CD4-positive, alpha-beta T cell treated with Interleukin-6 for 4 hours (primary cell): ENCODE results near the gene SLAIN1.

Experiments
- DNase-seq: peaks from one replicate; pipeline ENCODE4 v3.0.0-alpha.2; 2020; ENCODE audit warnings: mixed read lengths

Gene SLAIN1

GRCh38 chr13:77752512-77753069, 55.1 kb downstream of the SLAIN1 start:
- DNase-seq: no peak

DNA sequence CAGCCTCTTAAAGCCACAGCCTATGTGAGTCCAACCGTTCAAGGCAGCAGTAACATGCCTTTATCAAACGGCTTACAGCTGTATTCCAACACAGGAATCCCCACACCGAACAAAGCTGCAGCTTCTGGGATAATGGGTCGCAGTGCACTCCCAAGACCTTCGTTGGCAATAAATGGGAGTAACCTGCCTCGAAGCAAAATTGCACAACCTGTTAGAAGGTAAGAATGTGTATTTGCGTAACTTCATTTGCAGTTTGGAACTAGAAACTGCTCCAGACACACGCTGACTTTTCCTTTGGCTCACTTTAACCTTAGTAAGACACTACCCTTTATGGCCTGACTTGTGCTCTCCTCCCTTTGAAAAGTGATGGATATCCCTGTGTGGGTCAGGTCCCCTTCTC, 63.4 kb downstream of the SLAIN1 start:
- DNase-seq: no peak

DNA sequence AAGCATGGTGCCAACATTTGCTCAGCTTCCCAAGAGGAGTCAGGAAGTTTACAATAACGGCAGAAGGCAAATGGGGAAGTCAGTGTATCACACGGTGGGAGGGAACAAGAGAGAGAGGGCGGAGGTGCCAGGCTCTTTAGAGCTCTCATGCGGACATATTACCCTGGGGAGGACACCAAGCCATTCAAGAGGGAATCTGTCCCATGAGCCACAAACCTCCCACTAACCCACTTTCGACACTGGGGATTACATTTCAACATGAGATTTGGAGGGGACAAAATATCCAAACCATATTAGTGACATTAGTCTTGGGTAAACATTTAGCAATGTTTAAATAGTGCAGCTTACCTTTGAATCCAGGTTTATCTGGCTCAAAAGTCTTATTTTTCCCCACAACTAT, 69.9 kb downstream of the SLAIN1 start:
- DNase-seq: no peak

DNA sequence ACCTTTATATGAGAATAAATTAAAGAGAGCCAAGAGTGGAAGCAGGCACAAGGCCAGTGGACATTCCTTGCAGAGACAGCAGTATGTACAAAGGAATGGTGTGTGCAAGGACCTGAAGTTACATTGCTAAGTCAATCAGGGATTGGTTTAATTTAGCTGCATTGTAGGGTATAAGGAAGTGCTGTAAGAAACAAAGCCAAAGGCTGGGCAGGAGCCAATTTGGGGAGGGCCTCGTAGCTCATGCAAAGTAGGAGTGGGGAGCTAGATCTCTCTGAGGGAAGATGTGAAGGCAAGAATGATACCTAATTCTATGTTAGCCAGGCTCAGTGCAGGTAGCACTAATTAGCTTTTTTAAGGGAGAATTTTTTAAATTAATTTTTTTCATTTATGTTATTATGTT, 76.7 kb downstream of the SLAIN1 start:
- no peak for DNase-seq

DNA sequence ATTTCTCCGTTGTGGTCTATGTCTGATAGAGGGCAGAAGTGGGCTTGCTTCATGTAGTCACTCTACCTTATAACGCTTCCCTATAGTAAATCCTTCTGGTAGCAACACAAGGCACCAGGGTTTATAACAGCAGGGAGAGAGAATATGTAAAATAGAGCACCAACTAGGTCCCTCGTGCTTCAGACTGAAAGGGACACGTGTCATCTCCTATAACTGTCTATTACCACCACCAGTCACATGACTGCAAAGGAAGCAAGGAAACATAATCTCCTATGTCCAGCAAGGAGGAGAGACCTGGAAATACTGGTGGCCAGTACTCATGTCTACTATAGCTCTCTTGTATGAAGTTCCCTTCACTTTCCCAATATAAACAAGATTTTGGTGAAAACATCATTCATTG, 79.2 kb downstream of the SLAIN1 start:
- no peak for DNase-seq

- peak; percentile 18 for DNase-seq
Observed at GRCh38 chr13:77779552-77780272, 82.2 kb downstream of the SLAIN1 start.

DNA sequence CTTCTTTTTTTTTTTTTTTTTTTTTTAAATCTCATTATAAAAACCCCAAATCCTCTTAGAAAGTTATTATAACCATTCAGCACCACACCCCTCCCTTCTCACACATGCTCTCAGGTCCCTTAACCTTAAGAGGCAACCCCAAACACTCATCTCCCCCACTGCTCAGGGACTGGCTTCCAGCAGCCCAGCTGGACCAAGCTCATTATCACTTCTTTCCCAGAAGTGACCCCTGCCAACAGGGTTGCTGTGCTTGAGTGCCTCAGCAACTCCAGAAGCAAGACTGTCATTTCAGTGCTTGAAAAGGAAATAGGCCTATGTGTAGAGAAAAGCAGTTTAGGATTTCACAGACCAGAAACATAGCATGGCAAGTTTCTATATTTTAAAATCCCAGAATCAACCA, 84.3 kb downstream of the SLAIN1 start:
- no peak for DNase-seq

- DNase-seq: no peak
Observed at GRCh38 chr13:77784515-77784914, 87.0 kb downstream of the SLAIN1 start.

DNA sequence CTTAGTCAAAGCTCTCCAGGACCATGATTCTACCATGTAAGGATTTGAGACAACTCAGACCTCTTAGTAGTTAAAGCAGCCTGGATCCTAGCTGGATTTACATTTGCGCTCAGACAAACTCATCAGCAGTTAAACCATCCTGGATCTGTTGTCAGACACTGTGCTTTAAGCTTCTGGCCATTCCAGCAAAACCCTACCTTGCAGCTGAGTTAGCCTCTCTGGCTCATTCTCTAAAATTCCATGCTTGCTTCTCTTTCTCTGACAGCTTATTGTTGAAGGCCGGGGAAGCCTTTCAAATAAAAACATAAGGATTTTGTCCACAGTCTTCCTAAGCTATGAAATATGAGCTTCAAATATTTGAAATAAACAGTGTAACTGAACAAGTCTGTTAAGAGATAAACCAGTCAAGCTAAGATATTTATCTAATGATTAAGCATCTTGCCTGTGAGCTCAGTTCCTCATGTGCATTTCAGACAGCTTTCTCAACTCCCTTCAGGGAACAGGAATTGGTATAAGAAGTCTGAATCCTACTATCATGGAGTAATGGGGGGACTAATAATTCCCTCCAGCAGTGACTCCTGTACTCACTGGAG, 89.3 kb downstream of the SLAIN1 start:
- no peak for DNase-seq

DNA sequence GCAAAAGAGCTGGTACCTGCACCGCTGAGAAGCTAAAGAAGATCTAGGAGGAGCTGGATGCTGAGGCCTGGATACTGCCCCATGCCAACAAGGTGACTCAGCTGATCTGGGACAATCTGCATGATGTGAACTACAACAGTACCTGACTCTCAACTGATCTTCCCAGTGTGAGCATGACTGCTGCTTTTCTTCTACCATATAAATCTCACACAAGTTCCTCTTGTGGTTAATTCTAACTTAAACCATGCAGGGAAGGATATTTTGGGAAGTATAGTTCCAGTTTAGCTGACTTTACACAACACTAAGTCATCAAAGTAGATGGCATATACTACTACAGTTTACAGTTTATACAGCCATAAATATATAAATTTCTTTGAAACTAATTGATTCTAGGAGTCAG, 91.9 kb downstream of the SLAIN1 start:
- DNase-seq: no peak

GRCh38 chr13:77800219-77800618, 102.7 kb downstream of the SLAIN1 start:
- DNase-seq: no peak

DNA sequence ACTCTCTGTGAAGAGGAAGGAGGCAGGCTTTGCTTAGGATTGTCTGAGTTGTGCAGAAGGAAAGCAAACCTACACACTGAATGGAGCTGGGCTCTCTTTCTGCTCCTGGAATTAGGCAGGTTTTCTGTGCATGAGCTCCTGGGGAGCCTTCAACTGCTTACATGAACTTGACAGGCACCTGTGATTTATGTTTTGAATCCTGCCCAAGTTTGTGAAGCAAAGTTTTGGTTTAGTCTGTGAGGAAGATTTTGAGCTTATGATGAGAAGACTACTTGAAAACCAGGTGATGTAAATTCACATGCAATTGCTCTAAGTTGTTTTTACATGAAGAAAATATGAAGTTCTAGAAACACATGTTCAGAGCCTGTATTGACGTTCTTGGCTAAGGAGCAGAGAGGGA, 109.0 kb downstream of the SLAIN1 start:
- no peak for DNase-seq

DNA sequence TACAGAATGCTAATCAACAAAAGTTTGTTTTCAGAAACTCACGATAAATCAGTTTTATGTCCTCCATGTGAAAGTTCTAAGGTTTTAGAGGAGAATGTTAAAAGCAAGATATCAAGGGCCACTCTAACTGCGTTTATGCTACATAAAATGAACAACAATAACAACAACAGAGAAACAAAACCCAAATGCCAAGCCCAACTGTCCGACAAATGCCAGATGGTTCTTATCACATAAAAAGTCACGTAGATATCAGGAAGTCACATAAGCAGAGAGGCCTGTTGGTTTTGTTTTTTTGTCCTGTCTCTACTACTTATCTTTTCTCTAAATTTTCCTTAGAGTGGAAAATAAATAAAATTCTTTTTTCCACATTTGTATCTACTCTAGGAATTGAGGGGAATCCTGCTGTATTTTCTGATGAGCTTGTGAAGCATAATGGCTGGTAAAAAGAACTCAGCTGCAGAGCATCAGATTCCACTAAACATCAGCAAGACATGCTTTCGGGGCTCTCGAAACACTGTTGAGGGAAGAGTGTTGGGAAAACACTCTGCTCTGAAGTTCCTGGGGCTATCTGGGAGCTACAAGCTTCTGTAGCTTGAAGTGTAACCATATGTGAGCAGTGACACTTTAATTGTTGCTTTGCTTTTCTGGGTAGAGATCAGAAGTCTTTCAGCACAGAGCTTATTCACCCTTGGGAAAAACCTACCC, 110.1 kb downstream of the SLAIN1 start:
- DNase-seq: no peak

- no peak for DNase-seq
Observed at GRCh38 chr13:77810430-77810829, 112.9 kb downstream of the SLAIN1 start.

GRCh38 chr13:77810878-77811277, 113.4 kb downstream of the SLAIN1 start:
- no peak for DNase-seq

GRCh38 chr13:77811381-77811780, 113.9 kb downstream of the SLAIN1 start:
- no peak for DNase-seq

DNA sequence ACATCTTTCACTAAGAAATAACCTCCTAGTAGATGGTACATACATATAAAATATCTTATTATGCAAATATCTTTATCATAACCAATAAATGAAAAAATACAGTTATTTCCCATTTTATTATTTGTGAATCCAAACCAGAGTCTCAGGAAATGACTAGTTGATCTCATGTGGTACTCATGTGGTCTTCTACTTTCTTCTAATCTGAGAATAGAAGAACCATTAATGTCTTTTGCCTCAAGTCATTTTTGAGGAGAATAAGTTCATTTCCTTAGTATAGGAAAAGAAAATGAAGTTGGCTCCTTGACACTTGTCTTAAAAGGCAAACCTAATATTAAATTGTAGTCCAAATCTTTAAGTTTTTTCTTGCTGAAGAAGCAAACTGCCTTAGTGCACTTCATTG, 114.5 kb downstream of the SLAIN1 start:
- DNase-seq: no peak
